Right cardiac atrium (tissue), 5 donors: ENCODE results near the gene TFCP2. TPM values are rescaled to one million over a fixed set of nuclear protein-coding genes. Genes with fewer than 3 reads are reported as not detected.

Experiments used
- ATAC-seq, 2 donors: fragments of 200-7000 bp; cut with Tn5 transposase; one replicate each; pipeline versions ENCODE4 v1.8.0 to v1.9.1; 2020; ENCODE audit warnings: moderate library complexity in 2 of 2, mild to moderate bottlenecking in 1 of 2
- DNase-seq, 3 donors: peaks; one replicate each; pipeline ENCODE4 v3.0.0-alpha.2; 2020
- H3K27ac ChIP-seq: one replicate; pipeline ENCODE4 v1.5.1; 2013; ENCODE audit warnings: mild to moderate bottlenecking, low read length, control low read depth, moderate library complexity
- H3K27me3 ChIP-seq: one replicate; pipeline ENCODE4 v1.6.1; 2013; ENCODE audit not compliant: control insufficient read depth, insufficient read depth
- H3K4me1 ChIP-seq: one replicate; pipeline ENCODE4 v1.6.1; 2013; ENCODE audit warnings: low read length; ENCODE audit not compliant: control insufficient read depth, insufficient read depth
- H3K4me3 ChIP-seq: one replicate; pipeline ENCODE4 v1.5.1; 2013; ENCODE audit warnings: low read length, control low read depth
- H3K9me3 ChIP-seq: one replicate; pipeline ENCODE4 v1.6.1; 2013; ENCODE audit warnings: low read length; ENCODE audit not compliant: control insufficient read depth
- WGBS: extraction: QIAGEN DNeasy Blood & Tissue Kit; methylation state at CpG from one replicate; pipeline ENCODE4 v1.1.7; 2013; 5-methylcytosine and 5-hydroxymethylcytosine counted together
- intact Hi-C, 4 donors: fragments of 100-400 bp; cut with DNase I; formaldehyde crosslinking; loops; one replicate each; pipeline versions ENCODE4 v1.11.0 to v1.14.0; 2022 to 2023
- polyA plus RNA-seq: library from polyadenylated mRNA; stranded (reverse); fragments of 200-250 nt; gene quantifications from one replicate; pipeline ENCODE4 v1.2.3, GENCODE V29; 2013
- total RNA-seq, 4 donors: library from RNA; stranded (reverse); fragmentation: NEBNext Ultra II Directional; extraction: Animal tissue kit (Norgen Biotek cat#: 25700); gene quantifications; one replicate each; pipeline ENCODE4 v1.2.1, GENCODE V29; 2021
- donor health status: healthy with polysubstance abuse.
- donor health status: DM: no; HTN: yes; CAD: no.
- donor health status: DM: no; HTN: no; CAD: no.
- donor health status: DM: no; HTN: yes; CAD: no; lungs with severe emphysema.
- donor health status: DM: yes; HTN: yes; CAD: no.

The TFCP2 gene
- total and polyA plus RNA-seq, 5 donors, result 11.8 to 25.1 (median 18.0) TPM

DNA sequence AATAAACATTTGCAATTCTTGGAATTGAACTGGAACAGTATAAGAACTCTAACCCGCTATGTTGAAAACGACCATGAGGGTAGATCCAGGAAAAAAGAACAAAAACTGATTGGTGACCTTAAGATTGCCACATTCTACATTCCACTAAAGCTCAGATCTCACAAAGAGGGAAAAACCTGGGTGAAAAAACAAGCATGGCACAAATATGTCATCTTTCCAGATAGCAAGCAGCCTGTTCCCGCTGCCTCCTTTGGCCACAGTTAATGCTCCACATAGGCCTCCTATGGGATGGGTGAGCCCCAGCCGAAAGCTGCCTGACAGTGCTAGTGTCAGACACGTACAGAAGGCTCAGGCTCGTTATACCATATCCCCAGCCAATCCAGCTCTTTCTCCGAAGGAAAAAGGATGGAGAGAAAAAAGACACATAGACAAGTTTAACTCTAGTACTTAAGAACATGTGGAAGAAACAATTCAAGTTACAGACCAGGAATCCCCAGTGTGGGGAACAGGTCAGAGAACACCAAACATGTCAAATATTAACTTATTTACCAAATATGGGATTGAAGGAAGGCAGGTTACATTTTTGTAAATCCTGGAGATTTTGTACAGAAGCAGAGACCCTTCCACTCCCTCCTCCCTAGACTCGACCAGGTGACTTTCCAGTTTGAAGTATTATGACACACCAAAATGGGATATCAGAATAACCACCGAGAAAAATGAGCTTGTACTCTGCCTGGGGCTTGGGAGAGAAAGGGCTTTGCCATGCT is 110.1 kb downstream of the TFCP2 start:
- intact Hi-C loops, result no loop called here
- WGBS, result 79% methylated on average over 9 of the region's 9 CpGs
- Histone ChIP-seq H3K27me3 (no peaks in the 10 kb centered on the region), H3K4me1 (no peaks in the 10 kb centered on the region), H3K9me3 (no peaks in the 10 kb centered on the region), H3K4me3 (no peak overlapping the region), H3K27ac (no peak overlapping the region)
- ATAC-seq, result peak in 1 of 2 donors; percentile 30
- DNase-seq, result no peak

- intact Hi-C loops, result no loop called here
- Histone ChIP-seq H3K9me3 (no peaks in the 10 kb centered on the region), H3K27me3 (no peaks in the 10 kb centered on the region), H3K4me1 (no peaks in the 10 kb centered on the region), H3K27ac (no peak overlapping the region), H3K4me3 (no peak overlapping the region)
- DNase-seq, result no peak
- no peak for ATAC-seq
- 82% methylated on average over 7 of the region's 7 CpGs for WGBS
Observed at GRCh38 chr12:51059086-51059485, 113.8 kb downstream of the TFCP2 start.

DNA sequence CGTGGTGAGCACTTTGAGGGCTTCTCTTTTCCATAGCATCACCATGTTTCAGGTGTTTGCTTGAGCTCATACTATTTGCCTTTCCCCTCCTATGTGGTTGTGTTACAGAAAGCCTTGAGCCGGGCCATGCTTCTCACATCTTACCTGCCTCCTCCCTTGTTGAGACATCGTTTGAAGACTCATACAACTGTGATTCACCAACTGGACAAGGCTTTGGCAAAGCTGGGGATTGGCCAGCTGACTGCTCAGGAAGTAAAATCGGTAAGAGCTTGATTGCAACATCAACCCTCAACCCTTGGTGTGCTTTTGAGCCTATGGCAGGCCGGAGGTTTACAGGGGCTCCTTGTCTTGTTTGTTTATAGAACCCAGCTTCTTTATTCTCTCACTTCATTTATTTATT is 116.7 kb downstream of the TFCP2 start:
- DNase-seq (no peak), ATAC-seq (no peak)
- Histone ChIP-seq H3K27ac (no peak overlapping the region), H3K27me3 (no peaks in the 10 kb centered on the region), H3K4me3 (no peak overlapping the region), H3K9me3 (no peaks in the 10 kb centered on the region), H3K4me1 (no peaks in the 10 kb centered on the region)
- intact Hi-C loops, result no loop called here
- 80% methylated on average over 5 of the region's 5 CpGs for WGBS

DNA sequence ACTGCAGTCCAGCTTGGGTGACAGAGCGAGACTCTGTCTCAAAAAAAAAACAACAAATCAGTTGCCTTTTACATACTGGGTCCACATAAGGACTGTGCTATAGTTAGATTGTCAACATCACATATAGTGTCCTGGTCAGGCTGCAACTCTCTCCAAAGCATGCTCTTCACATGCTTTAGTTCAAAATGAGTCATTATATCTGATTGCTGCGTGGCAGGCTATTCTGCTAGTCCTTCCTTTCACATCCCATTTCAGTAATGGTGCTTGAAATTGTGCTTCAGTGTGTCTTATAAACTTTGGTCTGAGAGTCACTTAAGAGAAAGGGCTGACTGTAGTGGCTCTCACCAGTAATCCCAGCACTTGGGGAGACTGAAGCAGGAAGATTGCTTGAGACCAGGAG is 117.9 kb downstream of the TFCP2 start:
- WGBS, result 90% methylated on average over 2 of the region's 2 CpGs
- H3K27me3 ChIP-seq, result no peaks in the 10 kb centered on the region
- no peak overlapping the region for H3K4me3 ChIP-seq
- H3K9me3 ChIP-seq, result no peaks in the 10 kb centered on the region
- no peak for DNase-seq
- no peak for ATAC-seq
- H3K27ac ChIP-seq, result no peak overlapping the region
- H3K4me1 ChIP-seq, result no peaks in the 10 kb centered on the region
- intact Hi-C loops, result no loop called here

DNA sequence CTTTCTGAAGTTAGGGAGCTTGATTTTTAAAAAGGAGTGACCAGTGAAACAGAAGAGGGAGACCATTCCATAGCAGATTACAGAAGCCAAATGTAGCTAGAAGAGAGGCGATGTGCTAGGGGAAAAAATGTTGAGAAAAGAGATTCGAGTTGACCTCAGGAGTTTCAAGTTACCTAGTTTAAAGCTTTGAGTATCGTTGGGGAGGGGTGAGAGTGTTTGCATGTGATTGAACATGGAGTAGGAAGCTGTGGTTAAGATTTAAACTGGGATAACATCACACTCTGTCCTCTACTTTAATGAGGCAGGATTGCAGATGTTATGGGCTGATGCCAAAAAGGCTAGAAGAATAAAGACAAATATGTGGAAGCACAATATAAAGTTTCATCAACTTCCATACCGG is 121.1 kb downstream of the TFCP2 start:
- H3K27me3 ChIP-seq, result no peaks in the 10 kb centered on the region
- ATAC-seq, result no peak
- DNase-seq, result no peak
- WGBS, result 78% methylated on average over 4 of the region's 4 CpGs
- H3K9me3 ChIP-seq, result no peaks in the 10 kb centered on the region
- H3K4me1 ChIP-seq, result no peaks in the 10 kb centered on the region
- H3K4me3 ChIP-seq, result no peak overlapping the region
- intact Hi-C loops, result no loop called here
- H3K27ac ChIP-seq, result no peak overlapping the region

DNA sequence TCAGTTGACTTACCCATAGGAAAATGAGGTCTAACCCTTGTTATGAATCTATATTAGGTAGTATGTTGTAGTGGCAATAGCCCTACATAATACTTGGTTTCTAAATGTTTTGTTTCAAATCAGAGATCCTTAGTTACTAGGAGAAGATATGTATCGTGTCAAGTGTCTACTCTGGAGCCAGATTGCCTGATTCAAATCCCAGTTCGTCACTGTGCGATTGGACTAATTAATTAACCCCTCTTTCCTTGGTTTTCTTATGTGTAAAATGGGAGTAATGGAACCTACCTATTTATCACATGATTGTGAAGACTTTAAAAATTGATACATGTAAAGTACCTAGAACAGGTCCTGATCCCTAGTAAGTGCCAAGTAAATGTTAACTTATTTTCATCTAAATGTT is 123.4 kb downstream of the TFCP2 start:
- H3K27me3 ChIP-seq, result no peaks in the 10 kb centered on the region
- intact Hi-C loops, result no loop called here
- WGBS, result 63% methylated on average over 3 of the region's 3 CpGs
- DNase-seq, result no peak
- H3K27ac ChIP-seq, result no peak overlapping the region
- no peak for ATAC-seq
- H3K4me3 ChIP-seq, result peak overlapping the region; percentile 86
- H3K4me1 ChIP-seq, result no peaks in the 10 kb centered on the region
- H3K9me3 ChIP-seq, result no peaks in the 10 kb centered on the region

DNA sequence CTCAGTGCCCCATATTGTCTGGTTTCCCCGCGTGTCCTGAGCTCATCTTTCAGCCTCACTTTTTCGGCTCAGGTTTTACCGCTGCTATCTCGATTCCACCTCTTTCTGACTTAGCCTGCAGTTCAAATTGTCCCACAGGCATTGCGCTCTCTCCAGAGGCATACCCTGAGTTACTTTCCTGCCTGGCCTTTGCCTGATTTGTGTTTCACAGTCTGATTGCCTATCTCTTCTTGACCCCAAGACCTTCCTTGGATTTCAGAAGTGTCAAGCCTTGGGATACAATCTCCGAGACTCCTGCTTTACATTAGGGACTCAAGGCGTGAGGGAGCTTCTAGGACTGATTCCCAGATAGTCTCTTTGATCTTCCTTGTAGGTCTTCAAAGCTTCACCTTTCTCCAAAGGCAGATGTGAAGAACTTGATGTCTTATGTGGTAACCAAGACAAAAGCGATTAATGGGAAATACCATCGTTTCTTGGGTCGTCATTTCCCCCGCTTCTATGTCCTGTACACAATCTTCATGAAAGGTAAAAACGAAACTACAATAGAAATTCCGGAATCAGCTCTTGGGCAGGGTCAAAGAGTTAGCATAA is 124.2 kb downstream of the TFCP2 start:
- Histone ChIP-seq H3K4me1 (no peaks in the 10 kb centered on the region), H3K9me3 (no peaks in the 10 kb centered on the region), H3K27me3 (no peaks in the 10 kb centered on the region), H3K4me3 (peak overlapping the region; percentile 86), H3K27ac (peak overlapping the region; percentile 95)
- intact Hi-C loops, result no loop called here
- WGBS, result 26% methylated on average over 14 of the region's 14 CpGs
- ATAC-seq, result no peak
- no peak for DNase-seq

- Histone ChIP-seq H3K4me3 (peak within 1 kb of the TSS; percentile 86), H3K9me3 (no peaks in the 10 kb centered on the region), H3K27ac (peak within 1 kb of the TSS; percentile 98), H3K27me3 (no peaks in the 10 kb centered on the region), H3K4me1 (no peaks in the 10 kb centered on the region)
- DNase-seq, result peak; percentile 94 to 96 (median 95)
- peak; percentile 100 for ATAC-seq
- intact Hi-C loops, result no loop called here
- 4% methylated on average over 51 of the region's 51 CpGs for WGBS
Observed at GRCh38 chr12:51047655-51048540, 125.0 kb downstream of the TFCP2 start, which contains the start of gene LETMD1. LETMD1 (plus strand) TSS chr12:51048327; CDS start chr12:51048357, 30 bp downstream.

Other genes starting within 250 kb of the TFCP2 start
- not detected for gene HIGD1C, start 220.6 kb downstream of the TFCP2 start, total RNA-seq
- gene HIGD1C, start 220.6 kb downstream of the TFCP2 start, polyA plus RNA-seq, result not detected
- 10 to 100 TPM; 42.6 to 52.4 (median 50.0) TPM for gene SLC11A2, start 146.8 kb downstream of the TFCP2 start, total RNA-seq
- gene SLC11A2, start 146.8 kb downstream of the TFCP2 start, polyA plus RNA-seq, result 19.0 TPM
- 10 to 100 TPM; 29.8 to 33.9 (median 32.0) TPM for gene LETMD1, start 124.8 kb downstream of the TFCP2 start, total RNA-seq
- gene LETMD1, start 124.8 kb downstream of the TFCP2 start, polyA plus RNA-seq, result 28.2 TPM
- 10 to 100 TPM; 18.5 to 24.9 (median 20.9) TPM for gene CSRNP2, start 89.5 kb downstream of the TFCP2 start, total RNA-seq
- 13.2 TPM for gene CSRNP2, start 89.5 kb downstream of the TFCP2 start, polyA plus RNA-seq
- gene POU6F1, start 44.9 kb upstream of the TFCP2 start, total RNA-seq, result 10 to 100 TPM in 1 of 4 donors, 1 to 10 TPM in 3; 7.7 to 10.2 (median 8.4) TPM
- 4.6 TPM for gene POU6F1, start 44.9 kb upstream of the TFCP2 start, polyA plus RNA-seq
- gene DAZAP2, start 65.7 kb upstream of the TFCP2 start, total RNA-seq, result 100 to 1,000 TPM; 150 to 176 (median 168) TPM
- gene DAZAP2, start 65.7 kb upstream of the TFCP2 start, polyA plus RNA-seq, result 135 TPM
- gene SMAGP, start 97.3 kb upstream of the TFCP2 start, total RNA-seq, result 1 to 10 TPM; 1.4 to 6.2 (median 3.1) TPM
- gene SMAGP, start 97.3 kb upstream of the TFCP2 start, polyA plus RNA-seq, result 3.6 TPM
- gene BIN2, start 151.0 kb upstream of the TFCP2 start, total RNA-seq, result 1 to 10 TPM; 2.5 to 4.5 (median 3.2) TPM
- gene BIN2, start 151.0 kb upstream of the TFCP2 start, polyA plus RNA-seq, result 1.8 TPM
- gene CELA1, start 173.5 kb upstream of the TFCP2 start, total RNA-seq, result under 1 TPM in 1 of 4 donors, not detected in 3; 0.26 TPM
- gene CELA1, start 173.5 kb upstream of the TFCP2 start, polyA plus RNA-seq, result not detected
- gene GALNT6, start 218.3 kb upstream of the TFCP2 start, total RNA-seq, result 1 to 10 TPM in 3 of 4 donors, under 1 TPM in 1; 0.91 to 2.2 (median 1.7) TPM
- 0.25 TPM for gene GALNT6, start 218.3 kb upstream of the TFCP2 start, polyA plus RNA-seq